Erythroblast (primary cell): Measurements from ENCODE around the gene ANP32E.
A peak's percentile ranks its signal among the peaks of the same experiment; 100 is the strongest.
"Not testable (repeated sequence)": the region's sequence is repeated elsewhere in the genome, so short reads cannot be mapped to it uniquely, and the experiment has no call there.

Experiments used
- DNase-seq, 2 experiments: peaks; one replicate each; lab custom pipeline; 2025; lab: John Stamatoyannopoulos, UW
- GATA1 ChIP-seq: IDR thresholded peaks from 2 replicates; pipeline ENCODE4 v1.6.1; 2011; ENCODE audit warnings: low read depth, mild to moderate bottlenecking, control low read depth, low read length, moderate library complexity
- POLR2A ChIP-seq: IDR thresholded peaks from 2 replicates; pipeline ENCODE4 v1.6.1; 2011; ENCODE audit warnings: mild to moderate bottlenecking, low read length

Gene ANP32E

DNA sequence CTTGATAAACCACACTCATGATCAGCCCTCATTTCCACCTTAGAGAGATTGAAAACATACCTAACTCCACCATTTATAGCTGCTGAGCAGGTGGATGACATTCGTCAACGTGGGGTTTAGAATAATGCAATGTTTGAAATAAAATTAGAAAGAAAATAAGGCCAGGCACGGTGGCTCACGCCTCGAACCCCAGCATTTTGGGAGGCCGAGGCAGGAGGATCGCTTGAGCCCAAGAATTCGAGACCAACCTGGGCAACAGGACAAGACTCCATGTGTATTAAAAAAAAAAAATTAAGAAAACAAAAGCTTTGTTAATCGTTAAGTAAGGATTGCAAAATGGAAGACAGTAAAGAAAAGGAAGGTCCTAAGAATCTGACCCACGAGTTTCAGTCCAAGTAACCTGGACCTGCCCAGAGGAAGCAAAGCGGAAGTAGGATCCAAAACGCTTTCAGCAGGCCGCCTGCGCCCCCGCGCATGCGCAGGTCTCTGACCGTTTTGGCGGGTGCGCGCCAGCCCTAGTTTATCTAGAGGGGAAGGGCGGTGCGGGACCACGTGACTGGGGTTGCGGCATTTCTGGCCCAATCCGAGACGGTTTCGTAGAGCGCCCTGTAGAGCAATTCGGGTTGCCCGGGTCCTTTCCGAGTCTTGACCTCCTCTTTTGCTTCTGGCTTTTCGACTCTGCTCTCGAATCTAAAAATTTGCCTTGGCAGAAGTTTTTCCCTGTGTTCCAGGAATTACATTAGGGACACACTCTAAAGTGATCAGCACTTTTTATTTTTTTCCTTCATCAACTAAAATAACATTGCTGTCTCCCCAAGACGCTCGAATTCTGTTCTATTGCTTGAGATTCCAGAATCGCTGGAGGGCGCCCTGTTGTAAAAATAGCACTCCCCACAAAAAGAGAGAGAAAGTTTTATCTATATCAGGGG lies 22.5 kb downstream of the ANP32E start:
- TF ChIP-seq GATA1, result no peak
- TF ChIP-seq POLR2A, result peak; percentile 84
- peak; percentile 97 to 98 for DNase-seq

DNA sequence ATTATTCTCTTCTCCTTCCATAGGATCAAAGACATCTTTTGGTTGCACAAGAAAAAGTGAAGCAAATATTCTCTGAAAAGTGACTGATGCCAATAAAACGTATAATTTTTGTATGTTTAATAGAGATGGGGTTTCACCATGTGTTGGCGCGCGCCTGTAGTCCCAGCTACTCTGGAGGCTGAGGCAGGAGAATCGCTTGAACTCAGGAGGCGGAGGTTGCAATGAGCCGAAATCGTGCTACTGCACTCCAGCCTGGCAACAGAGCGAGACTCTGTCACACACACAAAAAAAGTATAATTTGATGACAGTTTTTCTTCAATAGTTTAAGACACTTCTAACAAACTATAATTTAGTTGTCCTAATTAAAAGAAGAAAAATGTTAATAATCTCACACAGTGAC lies 23.8 kb downstream of the ANP32E start:
- DNase-seq, result no peak
- TF ChIP-seq GATA1, result no peak
- no peak for TF ChIP-seq POLR2A

DNA sequence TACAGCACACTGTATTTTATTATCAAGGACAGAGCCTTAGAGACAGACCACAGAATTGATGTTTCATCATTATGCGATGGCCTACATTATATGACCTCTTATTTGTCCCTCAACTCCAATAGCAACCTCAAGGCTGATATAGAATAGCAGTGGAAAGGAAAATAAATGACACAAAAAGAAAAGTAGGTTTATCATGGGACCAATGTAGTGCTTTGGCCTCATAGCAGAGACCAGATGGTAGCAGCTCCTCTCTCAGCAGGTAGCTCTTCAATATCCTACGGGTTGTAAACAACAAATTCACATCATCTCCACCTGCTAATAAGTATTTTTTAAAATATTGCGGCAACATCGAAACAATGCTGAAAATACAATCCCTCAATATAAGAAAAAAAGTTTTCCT lies 25.2 kb downstream of the ANP32E start:
- TF ChIP-seq GATA1, result no peak
- TF ChIP-seq POLR2A, result no peak
- no peak for DNase-seq

DNA sequence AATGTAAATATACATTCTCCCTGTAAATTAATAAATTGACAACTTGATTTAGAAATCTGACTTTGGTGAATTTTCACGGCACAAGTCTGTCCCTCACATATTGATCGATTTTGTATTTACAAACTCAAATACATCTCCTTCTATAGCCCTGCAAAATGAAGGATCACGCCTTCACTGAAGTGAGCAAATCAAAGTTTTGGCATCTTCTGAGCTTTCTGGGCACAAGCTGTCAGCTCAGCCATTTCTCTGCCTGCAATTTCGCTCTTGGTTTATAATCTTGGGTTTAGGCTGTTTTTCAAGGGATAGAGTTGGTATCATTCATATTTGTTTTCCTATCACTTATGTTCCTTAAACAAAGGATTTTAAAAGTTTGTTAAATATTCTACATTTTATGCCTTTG lies 25.8 kb downstream of the ANP32E start:
- DNase-seq, result no peak
- no peak for TF ChIP-seq POLR2A
- TF ChIP-seq GATA1, result no peak

DNA sequence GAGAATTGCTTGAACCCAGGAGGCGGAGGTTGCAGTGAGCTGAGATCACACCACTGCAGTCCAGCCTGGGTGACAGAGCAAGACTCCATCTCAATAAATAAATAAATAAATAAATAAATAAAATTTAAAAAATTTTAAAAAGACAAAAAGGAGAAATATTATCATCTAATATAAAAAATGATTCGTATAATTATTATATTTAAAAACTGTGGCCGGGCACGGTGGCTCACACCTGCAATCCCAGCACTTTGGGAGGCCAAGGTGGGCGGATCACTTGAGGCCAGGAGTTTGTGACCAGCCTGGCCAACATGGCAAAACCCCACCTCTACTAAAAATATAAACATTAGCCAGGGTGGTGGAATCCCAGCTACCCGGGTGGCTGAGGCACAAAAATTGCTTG lies 27.5 kb downstream of the ANP32E start:
- DNase-seq, result not testable (repeated sequence)

DNA sequence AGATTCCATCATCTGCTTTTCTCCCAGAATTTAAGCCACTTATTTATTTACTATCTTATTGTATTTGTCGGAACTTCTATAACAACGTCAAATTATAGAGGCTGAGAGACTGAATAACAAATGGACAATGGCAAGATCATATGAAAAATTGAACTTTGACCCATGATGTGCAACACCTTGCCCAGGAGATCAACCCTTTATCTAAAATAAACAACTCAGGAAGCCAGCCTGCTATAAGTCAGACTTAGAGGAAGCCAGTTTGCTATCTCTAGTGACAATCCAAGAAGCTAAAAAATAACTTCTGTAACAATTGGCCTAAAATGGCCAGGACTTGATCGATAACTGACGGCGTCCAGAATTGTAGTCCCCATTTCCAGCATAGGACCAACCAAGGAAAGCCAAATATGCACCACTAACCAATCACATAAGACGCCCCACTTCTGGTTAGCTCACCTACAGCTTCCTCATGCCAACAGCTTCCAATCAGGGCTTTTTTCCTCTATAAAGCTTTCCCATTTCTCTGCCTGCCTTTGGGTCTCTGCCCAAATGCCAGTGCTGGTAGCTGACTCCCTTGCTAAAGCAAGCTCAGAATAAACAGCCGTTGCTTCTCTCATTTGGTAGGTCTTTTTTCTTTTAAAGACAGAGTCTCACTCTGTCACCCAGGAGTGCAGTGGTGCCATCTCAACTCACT lies 28.5 kb downstream of the ANP32E start:
- TF ChIP-seq GATA1 (no peak), POLR2A (no peak)
- no peak for DNase-seq

DNA sequence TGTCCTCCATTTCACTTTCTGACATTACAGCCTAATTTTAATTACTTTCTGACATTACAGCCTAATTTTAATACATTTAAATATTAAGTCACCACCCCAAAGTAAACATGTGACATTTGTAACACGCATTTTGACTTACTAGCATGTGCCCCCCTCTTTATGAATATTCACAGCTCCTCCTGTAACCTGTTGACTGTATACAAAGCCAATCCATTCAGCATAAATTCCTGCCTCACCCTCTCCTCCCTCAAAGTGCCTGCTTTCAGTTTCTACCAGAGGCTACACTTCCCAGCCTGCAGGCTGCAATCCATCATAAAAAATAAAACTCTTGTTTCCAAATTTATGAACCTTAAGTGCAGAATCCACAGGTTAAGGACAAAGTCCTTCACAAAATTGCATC lies 39.5 kb downstream of the ANP32E start:
- DNase-seq, result no peak
- no peak for TF ChIP-seq POLR2A
- TF ChIP-seq GATA1, result no peak

DNA sequence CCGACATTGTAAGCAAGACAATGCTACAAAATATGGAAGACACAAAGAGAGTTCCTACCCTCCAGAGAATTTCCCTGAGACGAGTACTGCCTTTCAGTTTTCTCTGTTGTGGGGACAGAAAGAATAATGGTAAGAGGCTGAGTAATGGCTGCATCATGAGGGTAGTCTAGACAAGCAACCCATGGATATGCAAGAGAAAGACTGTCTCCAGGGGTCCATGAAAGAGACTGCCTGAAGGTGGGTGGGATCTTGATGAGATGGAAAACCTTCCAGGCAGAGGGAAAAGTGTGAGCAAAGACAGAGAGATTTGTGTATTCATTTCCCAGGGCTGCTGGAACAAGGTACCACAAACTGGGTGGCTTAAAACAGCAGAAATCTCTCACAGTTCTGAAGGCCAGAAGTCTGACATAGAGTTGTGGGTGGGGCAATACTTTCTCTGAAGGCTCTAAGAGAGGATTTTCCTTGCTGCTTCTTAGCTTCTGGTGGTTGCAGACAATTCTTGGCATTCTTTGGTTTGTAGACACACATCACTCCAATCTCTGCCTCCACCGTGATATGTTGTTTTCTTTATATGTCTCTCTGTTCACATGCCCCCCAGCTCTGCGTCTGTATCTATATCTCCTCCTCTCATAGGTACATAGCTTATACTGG lies 41.4 kb downstream of the ANP32E start:
- no peak for DNase-seq
- TF ChIP-seq POLR2A (no peak), GATA1 (no peak)

DNA sequence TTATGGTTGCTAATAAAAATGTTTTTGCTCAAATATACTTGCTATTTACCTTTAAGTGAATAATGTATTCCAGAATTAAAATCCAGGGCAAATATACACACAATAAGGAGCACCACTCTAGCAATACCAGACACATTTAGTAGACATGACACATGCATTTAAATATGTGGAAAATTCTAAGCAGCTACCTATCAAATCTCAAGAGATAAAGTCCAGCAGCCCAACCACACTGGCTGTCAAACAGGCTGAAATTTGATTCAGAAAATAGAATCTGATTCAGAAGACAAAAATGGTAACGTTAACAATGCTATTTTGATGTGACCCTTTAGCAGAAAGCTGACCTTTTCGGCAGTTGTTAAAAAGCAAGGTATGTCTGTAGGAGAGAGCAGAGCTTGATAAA lies 43.9 kb downstream of the ANP32E start:
- TF ChIP-seq POLR2A (no peak), GATA1 (no peak)
- DNase-seq, result no peak

DNA sequence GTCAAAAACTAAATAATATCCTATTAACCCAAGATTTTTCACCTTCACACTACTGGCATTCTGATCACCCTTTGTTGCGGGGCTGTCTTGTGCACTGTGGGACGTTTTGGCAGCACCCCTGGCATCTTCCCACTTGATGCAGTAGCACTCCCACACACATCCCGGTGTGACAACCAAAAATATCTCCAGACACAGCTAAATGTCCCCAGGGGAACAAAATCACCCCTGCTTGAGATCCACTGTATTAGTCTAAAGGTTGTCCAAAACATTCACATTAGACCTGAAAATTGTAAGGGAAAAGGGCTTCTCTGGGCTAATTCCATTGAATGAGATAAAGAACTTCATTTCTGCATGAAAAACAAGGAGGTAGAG lies 48.4 kb downstream of the ANP32E start:
- TF ChIP-seq POLR2A (no peak), GATA1 (no peak)
- no peak for DNase-seq

DNA sequence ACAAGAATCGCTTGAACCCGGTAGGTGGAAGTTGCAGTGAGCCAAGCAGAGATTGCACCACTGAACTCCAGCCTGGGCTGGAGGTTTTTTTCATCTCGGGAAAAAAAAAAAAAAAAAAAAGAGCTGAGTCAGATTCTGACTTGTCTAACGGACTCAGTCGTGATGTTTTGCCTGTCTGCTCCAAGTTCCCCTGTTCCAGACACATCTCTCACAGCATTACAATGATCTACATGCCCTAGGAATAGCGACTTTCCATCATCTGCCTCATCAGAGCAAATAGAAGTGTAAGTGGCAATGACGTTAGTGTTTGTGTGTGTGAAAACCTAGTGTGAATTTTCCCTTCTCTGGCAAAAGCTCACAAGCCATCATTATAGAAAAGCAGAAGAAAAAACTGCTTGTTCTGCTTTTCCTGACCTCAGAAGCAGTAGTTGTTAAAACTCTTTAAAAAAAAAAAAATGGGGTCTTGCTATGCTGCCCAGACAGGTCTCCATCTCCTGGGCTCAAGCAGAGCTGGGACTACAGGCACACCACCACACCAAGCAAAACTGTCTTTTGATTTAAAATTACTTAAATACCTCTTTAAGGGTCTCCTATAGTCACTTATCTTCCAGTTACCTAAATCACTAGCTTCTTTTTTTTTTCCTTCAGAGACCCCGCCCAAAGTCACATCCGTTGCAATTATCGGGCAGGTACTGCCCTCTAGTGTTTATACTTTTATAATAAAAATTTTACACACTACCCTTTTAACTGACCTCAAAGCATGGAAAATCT lies 48.9 kb downstream of the ANP32E start:
- no peak for TF ChIP-seq GATA1
- no peak for TF ChIP-seq POLR2A
- peak; percentile 69 to 77 for DNase-seq

DNA sequence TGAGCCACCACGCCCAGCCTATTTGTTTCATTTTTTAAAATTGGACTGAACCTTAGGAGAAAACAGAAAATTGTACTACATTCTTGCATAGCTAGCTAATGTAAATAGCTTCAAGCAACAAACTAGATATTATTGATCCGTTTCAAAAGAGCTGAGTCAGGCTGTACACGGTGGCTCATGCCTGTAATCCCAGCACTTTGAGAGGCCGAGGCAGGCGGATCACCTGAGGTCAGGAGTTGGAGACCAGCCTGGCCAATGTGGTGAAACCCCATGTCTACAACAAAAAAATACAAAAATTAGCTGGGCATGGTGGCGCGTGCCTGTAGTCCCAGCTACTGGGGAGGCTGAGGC lies 49.5 kb downstream of the ANP32E start:
- DNase-seq, result not testable (repeated sequence)

DNA sequence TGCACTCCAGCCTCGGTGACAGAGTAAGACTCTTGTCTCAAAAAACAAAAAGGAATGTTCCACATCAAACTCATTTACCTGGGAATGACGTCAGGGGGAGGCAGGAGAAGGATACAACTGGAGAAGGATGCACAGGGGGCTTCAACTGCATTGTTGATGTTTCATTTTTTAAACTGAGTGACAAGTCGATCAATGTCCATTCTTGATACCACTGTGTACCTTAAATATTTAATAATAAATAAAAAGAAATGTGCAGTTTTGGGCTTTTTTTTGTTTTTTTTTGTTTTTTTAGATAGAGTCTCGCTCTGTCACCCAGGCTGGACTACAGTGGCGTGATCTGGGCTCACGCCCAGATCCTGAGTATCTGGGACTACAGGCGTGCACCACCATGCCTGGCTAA lies 50.4 kb downstream of the ANP32E start:
- TF ChIP-seq POLR2A, result no peak
- no peak for TF ChIP-seq GATA1
- DNase-seq, result no peak

DNA sequence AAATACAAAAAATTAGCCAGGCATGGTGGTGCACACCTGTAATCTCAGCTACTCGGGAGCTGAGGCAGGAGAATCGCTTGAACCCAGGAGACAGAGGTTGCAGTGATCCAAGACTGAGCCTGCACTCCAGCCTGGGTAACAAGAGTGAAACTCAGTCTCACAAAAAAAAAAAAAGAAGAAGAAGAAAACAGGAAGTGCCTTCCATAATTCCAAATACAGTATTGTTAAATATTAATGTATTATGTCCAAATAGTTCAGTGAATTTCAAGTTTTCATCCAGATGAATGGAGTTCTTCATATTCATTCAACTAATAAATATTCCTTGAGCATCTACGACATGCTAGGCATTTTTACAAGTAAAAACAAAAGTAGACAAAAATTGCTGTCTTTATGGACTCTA lies 52.9 kb downstream of the ANP32E start:
- TF ChIP-seq GATA1 (no peak), POLR2A (no peak)
- DNase-seq, result no peak
